Measurements from ENCODE around the gene SYNPO2. TPM values are rescaled to one million over a fixed set of nuclear protein-coding genes. Genes with fewer than 3 reads are reported as not detected.

The SYNPO2 gene
- total RNA-seq, 2 donors from 2014 or later = 0.32 to 0.37 TPM

- Mint-ChIP-seq H3K9me3 (no peaks in the 10 kb centered on the region), H3K36me3 (ENCODE audit: low read depth) (no peaks in the 10 kb centered on the region), H3K27me3 (peaks cover 10% of the 10 kb centered on the region), H3K4me1 (no peaks in the 10 kb centered on the region), H3K4me3 (no peak overlapping the region), H3K27ac (no peak overlapping the region)
- no peak for ATAC-seq (replicated peaks)
Measured at GRCh38 chr4:118904418-118904817, 15.8 kb downstream of the SYNPO2 start.

GRCh38 chr4:118904935-118905334 is 16.3 kb downstream of the SYNPO2 start:
- H3K4me1 Mint-ChIP-seq = no peaks in the 10 kb centered on the region
- peaks cover 12% of the 10 kb centered on the region for H3K27me3 Mint-ChIP-seq
- ATAC-seq (replicated peaks) = no peak
- H3K27ac Mint-ChIP-seq = no peak overlapping the region
- H3K9me3 Mint-ChIP-seq = no peaks in the 10 kb centered on the region
- H3K36me3 Mint-ChIP-seq (ENCODE audit: low read depth) = no peaks in the 10 kb centered on the region
- no peak overlapping the region for H3K4me3 Mint-ChIP-seq

GRCh38 chr4:118905566-118905965 is 16.9 kb downstream of the SYNPO2 start:
- peaks cover 14% of the 10 kb centered on the region for H3K27me3 Mint-ChIP-seq
- no peaks in the 10 kb centered on the region for H3K9me3 Mint-ChIP-seq

GRCh38 chr4:118909173-118909956 is 20.7 kb downstream of the SYNPO2 start:
- Mint-ChIP-seq H3K4me3 (no peak overlapping the region), H3K27me3 (peaks cover 26% of the 10 kb centered on the region), H3K9me3 (no peaks in the 10 kb centered on the region), H3K4me1 (no peaks in the 10 kb centered on the region), H3K36me3 (ENCODE audit: low read depth) (no peaks in the 10 kb centered on the region), H3K27ac (no peak overlapping the region)
- no peak for ATAC-seq (replicated peaks)

More at GRCh38 chr4:118905566-118905965, 16.9 kb downstream of the SYNPO2 start:
- Mint-ChIP-seq H3K4me1 (no peaks in the 10 kb centered on the region), H3K4me3 (no peak overlapping the region), H3K36me3 (ENCODE audit: low read depth) (no peaks in the 10 kb centered on the region), H3K27ac (no peak overlapping the region)
- ATAC-seq (replicated peaks) = no peak

- Mint-ChIP-seq H3K36me3 (ENCODE audit: low read depth) (no peaks in the 10 kb centered on the region), H3K27me3 (peaks cover 29% of the 10 kb centered on the region), H3K27ac (no peak overlapping the region), H3K4me3 (no peak overlapping the region), H3K4me1 (no peaks in the 10 kb centered on the region), H3K9me3 (no peaks in the 10 kb centered on the region)
- no peak for ATAC-seq (replicated peaks)
Measured at GRCh38 chr4:118910221-118910620, 21.6 kb downstream of the SYNPO2 start.

GRCh38 chr4:118911238-118911703 is 22.6 kb downstream of the SYNPO2 start:
- Mint-ChIP-seq H3K36me3 (ENCODE audit: low read depth) (no peaks in the 10 kb centered on the region), H3K4me1 (no peaks in the 10 kb centered on the region), H3K27me3 (peaks cover 29% of the 10 kb centered on the region), H3K27ac (no peak overlapping the region), H3K4me3 (no peak overlapping the region), H3K9me3 (no peaks in the 10 kb centered on the region)
- ATAC-seq (replicated peaks) = no peak

- ATAC-seq (replicated peaks) = no peak
- Mint-ChIP-seq H3K9me3 (no peaks in the 10 kb centered on the region), H3K27ac (no peak overlapping the region), H3K27me3 (peaks cover 24% of the 10 kb centered on the region), H3K36me3 (ENCODE audit: low read depth) (no peaks in the 10 kb centered on the region), H3K4me3 (no peak overlapping the region), H3K4me1 (no peaks in the 10 kb centered on the region)
Measured at GRCh38 chr4:118915468-118915867, 26.8 kb downstream of the SYNPO2 start.

- no peak for ATAC-seq (replicated peaks)
- Mint-ChIP-seq H3K27ac (no peak overlapping the region), H3K4me3 (no peak overlapping the region), H3K27me3 (peaks cover 20% of the 10 kb centered on the region), H3K36me3 (ENCODE audit: low read depth) (no peaks in the 10 kb centered on the region), H3K9me3 (no peaks in the 10 kb centered on the region), H3K4me1 (no peaks in the 10 kb centered on the region)
Measured at GRCh38 chr4:118916691-118917289, 28.1 kb downstream of the SYNPO2 start.

- Mint-ChIP-seq H3K36me3 (ENCODE audit: low read depth) (no peaks in the 10 kb centered on the region), H3K4me3 (no peak overlapping the region), H3K27ac (no peak overlapping the region), H3K4me1 (no peaks in the 10 kb centered on the region), H3K9me3 (no peaks in the 10 kb centered on the region), H3K27me3 (peaks cover 20% of the 10 kb centered on the region)
- no peak for ATAC-seq (replicated peaks)
Measured at GRCh38 chr4:118917582-118917981, 28.9 kb downstream of the SYNPO2 start.

- Mint-ChIP-seq H3K9me3 (no peaks in the 10 kb centered on the region), H3K4me1 (no peaks in the 10 kb centered on the region), H3K27ac (no peak overlapping the region), H3K27me3 (peaks cover 14% of the 10 kb centered on the region), H3K36me3 (ENCODE audit: low read depth) (no peaks in the 10 kb centered on the region), H3K4me3 (no peak overlapping the region)
- ATAC-seq (replicated peaks) = no peak
Measured at GRCh38 chr4:118918388-118918787, 29.7 kb downstream of the SYNPO2 start.

- Mint-ChIP-seq H3K9me3 (no peaks in the 10 kb centered on the region), H3K27ac (no peak overlapping the region), H3K4me3 (no peak overlapping the region), H3K36me3 (ENCODE audit: low read depth) (no peaks in the 10 kb centered on the region), H3K27me3 (peaks cover 10% of the 10 kb centered on the region), H3K4me1 (no peaks in the 10 kb centered on the region)
- no peak for ATAC-seq (replicated peaks)
Measured at GRCh38 chr4:118920247-118920646, 31.6 kb downstream of the SYNPO2 start.

GRCh38 chr4:118921786-118922185 is 33.1 kb downstream of the SYNPO2 start:
- Mint-ChIP-seq H3K4me3 (no peak overlapping the region), H3K27ac (no peak overlapping the region), H3K9me3 (no peaks in the 10 kb centered on the region), H3K27me3 (peaks cover 10% of the 10 kb centered on the region), H3K36me3 (ENCODE audit: low read depth) (no peaks in the 10 kb centered on the region), H3K4me1 (no peaks in the 10 kb centered on the region)
- no peak for ATAC-seq (replicated peaks)

- Mint-ChIP-seq H3K4me3 (no peak overlapping the region), H3K36me3 (ENCODE audit: low read depth) (no peaks in the 10 kb centered on the region), H3K27ac (no peak overlapping the region)
Measured at GRCh38 chr4:118923891-118924290, 35.2 kb downstream of the SYNPO2 start.

GRCh38 chr4:118927974-118928373 is 39.3 kb downstream of the SYNPO2 start:
- no peak for ATAC-seq (replicated peaks)
- no peaks in the 10 kb centered on the region for H3K36me3 Mint-ChIP-seq (ENCODE audit: low read depth)
- no peaks in the 10 kb centered on the region for H3K9me3 Mint-ChIP-seq
- no peaks in the 10 kb centered on the region for H3K4me1 Mint-ChIP-seq
- H3K4me3 Mint-ChIP-seq = no peak overlapping the region
- no peak overlapping the region for H3K27ac Mint-ChIP-seq
- no peaks in the 10 kb centered on the region for H3K27me3 Mint-ChIP-seq

More at GRCh38 chr4:118923891-118924290, 35.2 kb downstream of the SYNPO2 start:
- Mint-ChIP-seq H3K27me3 (peaks cover 10% of the 10 kb centered on the region), H3K4me1 (no peaks in the 10 kb centered on the region), H3K9me3 (no peaks in the 10 kb centered on the region)
- ATAC-seq (replicated peaks) = no peak

- ATAC-seq (replicated peaks) = no peak
- no peaks in the 10 kb centered on the region for H3K4me1 Mint-ChIP-seq
- no peaks in the 10 kb centered on the region for H3K27me3 Mint-ChIP-seq
- no peak overlapping the region for H3K4me3 Mint-ChIP-seq
- H3K36me3 Mint-ChIP-seq (ENCODE audit: low read depth) = no peaks in the 10 kb centered on the region
- no peaks in the 10 kb centered on the region for H3K9me3 Mint-ChIP-seq
- no peak overlapping the region for H3K27ac Mint-ChIP-seq
Measured at GRCh38 chr4:118930255-118930654, 41.6 kb downstream of the SYNPO2 start.

Measured in activated T-helper 17 cell treated with anti-CD3 and anti-CD28 coated beads, Interleukin-2, amount 50 U/mL, for 72 hours (primary cell).